ENCODE results near the gene DGCR8. TPM values are rescaled to one million over a fixed set of nuclear protein-coding genes. Genes with fewer than 3 reads are reported as not detected.

The DGCR8 gene
- total and polyA plus RNA-seq, 4 donors: 13.2 to 38.4 (median 26.2) TPM

GRCh38 chr22:20093418-20094196, 13.6 kb downstream of the DGCR8 start:
- H3K9me3 ChIP-seq (ENCODE audit: control insufficient read depth in 4 of 4, insufficient read depth in 3 of 4, low read length in 3 of 4): peaks cover 0 to 9% (median 1%) of the 10 kb centered on the region in 4 donors
- H3K36me3 ChIP-seq (ENCODE audit: control insufficient read depth in 4 of 4, insufficient read depth in 4 of 4, low read length in 4 of 4): peaks cover 52 to 72% (median 66%) of the 10 kb centered on the region in 4 donors
- no peaks in the 10 kb centered on the region for H3K27me3 ChIP-seq (ENCODE audit: control insufficient read depth in 3 of 3, insufficient read depth in 3 of 3, low read length in 2 of 3)
- ATAC-seq (ENCODE audit: insufficient read depth, low FRiP score) (no peak), DNase-seq (no peak)
- no peak overlapping the region for H3K9ac ChIP-seq (ENCODE audit: insufficient read depth in 1 of 2, low read length in 2 of 2)
- WGBS, 2 donors: 92 to 95% methylated on average over 13 of the region's 13 CpGs
- H3K4me1 ChIP-seq (ENCODE audit: control insufficient read depth in 5 of 5, insufficient read depth in 5 of 5, low read length in 5 of 5): no peaks in the 10 kb centered on the region
- no peak overlapping the region for H3K27ac ChIP-seq (ENCODE audit: low read depth in 1 of 2, low read length in 1 of 2)
- no peak overlapping the region for H3K4me3 ChIP-seq
- no peak for TF ChIP-seq CTCF (IDR thresholded peaks at IDR 0.05; ENCODE audit: control extremely low read depth, extremely low read depth)

- Histone ChIP-seq H3K27me3 (ENCODE audit: control insufficient read depth in 3 of 3, insufficient read depth in 3 of 3, low read length in 2 of 3) (no peaks in the 10 kb centered on the region), H3K36me3 (ENCODE audit: control insufficient read depth in 4 of 4, insufficient read depth in 4 of 4, low read length in 4 of 4) (peaks cover 59 to 71% (median 67%) of the 10 kb centered on the region in 4 donors), H3K9me3 (ENCODE audit: control insufficient read depth in 4 of 4, insufficient read depth in 3 of 4, low read length in 3 of 4) (peaks cover 0 to 9% (median 1%) of the 10 kb centered on the region in 4 donors), H3K4me3 (no peak overlapping the region), H3K4me1 (ENCODE audit: control insufficient read depth in 5 of 5, insufficient read depth in 5 of 5, low read length in 5 of 5) (no peaks in the 10 kb centered on the region), H3K27ac (ENCODE audit: low read depth in 1 of 2, low read length in 1 of 2) (no peak overlapping the region), H3K9ac (ENCODE audit: insufficient read depth in 1 of 2, low read length in 2 of 2) (no peak overlapping the region)
- no peak for ATAC-seq (ENCODE audit: insufficient read depth, low FRiP score)
- no peak for DNase-seq
- TF ChIP-seq CTCF (IDR thresholded peaks at IDR 0.05; ENCODE audit: control extremely low read depth, extremely low read depth): no peak
- 96 to 97% methylated on average over 15 of the region's 15 CpGs for WGBS, 2 donors
These were observed 14.3 kb downstream of the DGCR8 start for GRCh38 chr22:20094197-20094807.

- Histone ChIP-seq H3K27ac (ENCODE audit: low read depth in 1 of 2, low read length in 1 of 2) (no peak overlapping the region), H3K36me3 (ENCODE audit: control insufficient read depth in 4 of 4, insufficient read depth in 4 of 4, low read length in 4 of 4) (peaks cover 51 to 65% (median 61%) of the 10 kb centered on the region in 4 donors), H3K4me3 (no peak overlapping the region), H3K9me3 (ENCODE audit: control insufficient read depth in 4 of 4, insufficient read depth in 3 of 4, low read length in 3 of 4) (peaks cover 0 to 9% (median 1%) of the 10 kb centered on the region in 4 donors), H3K4me1 (ENCODE audit: control insufficient read depth in 5 of 5, insufficient read depth in 5 of 5, low read length in 5 of 5) (no peaks in the 10 kb centered on the region), H3K27me3 (ENCODE audit: control insufficient read depth in 3 of 3, insufficient read depth in 3 of 3, low read length in 2 of 3) (no peaks in the 10 kb centered on the region), H3K9ac (ENCODE audit: insufficient read depth in 1 of 2, low read length in 2 of 2) (no peak overlapping the region)
- ATAC-seq (ENCODE audit: insufficient read depth, low FRiP score) (no peak), DNase-seq (no peak)
- WGBS, 2 donors: 92 to 97% methylated on average over 4 of the region's 4 CpGs
- TF ChIP-seq CTCF (IDR thresholded peaks at IDR 0.05; ENCODE audit: control extremely low read depth, extremely low read depth): no peak
These were observed 15.5 kb downstream of the DGCR8 start for GRCh38 chr22:20095521-20095920.

Measured in lung (tissue), 12 donors.